Measurements from ENCODE around the gene TLK2. TPM values are rescaled to one million over a fixed set of nuclear protein-coding genes. Genes with fewer than 3 reads are reported as not detected.

The TLK2 gene
- polyA plus RNA-seq, 2 of the 4 experiments (the other 2 are of a cell fraction) = 30.4 to 68.7 TPM

GRCh38 chr17:62621223-62621622 is 142.6 kb downstream of the TLK2 start:
- TF ChIP-seq NPAS2 (CRISPR knock-in tag; IDR thresholded peaks at IDR 0.05; ENCODE audit: borderline replicate concordance) (no peak), POLR2A (IDR thresholded peaks at IDR 0.05; ENCODE audit: low read length) (no peak), TP53 (CRISPR knock-in tag; IDR thresholded peaks at IDR 0.05) (no peak), MYC (IDR thresholded peaks at IDR 0.05; ENCODE audit: borderline replicate concordance, low read length) (no peak), CBX8 (IDR thresholded peaks at IDR 0.05) (no peak), HOXB5 (CRISPR knock-in tag; IDR thresholded peaks at IDR 0.05) (no peak), ZC3H11A (IDR thresholded peaks at IDR 0.05) (no peak), SREBF2 (IDR thresholded peaks at IDR 0.05) (no peak), EHF (CRISPR knock-in tag; IDR thresholded peaks at IDR 0.05) (no peak), CBX2 (IDR thresholded peaks at IDR 0.05; ENCODE audit: borderline replicate concordance, low read depth) (no peak), TFCP2L1 (CRISPR knock-in tag; IDR thresholded peaks at IDR 0.05) (no peak), POLR2AphosphoS2 (conservative IDR thresholded peaks at IDR 0.05; ENCODE audit: low read length) (no peak), FOSL2 (IDR thresholded peaks at IDR 0.05) (no peak), FOSL2 (CRISPR knock-in tag; IDR thresholded peaks at IDR 0.05) (no peak), BCL3 (IDR thresholded peaks at IDR 0.05) (no peak), EHMT2 (IDR thresholded peaks at IDR 0.05; ENCODE audit: low read depth) (no peak), NR3C1 (IDR thresholded peaks at IDR 0.05) (no peak), FOXS1 (CRISPR knock-in tag; IDR thresholded peaks at IDR 0.05) (no peak), EP300 (IDR thresholded peaks at IDR 0.05) (no peak)
- DNase-seq (ENCODE audit: low read depth in 1 of 2, low spot score in 1 of 2) (no peak), ATAC-seq (no peak), FAIRE-seq (no peak)
- no peak overlapping the region for H3K27ac ChIP-seq
- no peak overlapping the region for H3K4me3 ChIP-seq
- no peak overlapping the region for H3K4me2 ChIP-seq
- no peaks in the 10 kb centered on the region for H3K9me3 ChIP-seq
- peaks cover 6% of the 10 kb centered on the region for H3K4me1 ChIP-seq
- CTCF ChIA-PET = interaction anchor here (1.2 kb wide), 2 partner anchors 27 to 58 kb away, joined by 5 to 6 read pairs; no protein-coding TSS in a partner anchor
- POLR2A ChIA-PET = no interaction called here
- 96% methylated on average over 11 of the region's 11 CpGs for WGBS (ENCODE audit: missing lambda C conversion rate)

GRCh38 chr17:62625184-62625869 is 146.7 kb downstream of the TLK2 start:
- no peaks in the 10 kb centered on the region for H3K9me3 ChIP-seq
- H3K4me1 ChIP-seq = peaks cover 26% of the 10 kb centered on the region
- DNase-seq (ENCODE audit: low read depth in 1 of 2, low spot score in 1 of 2) (no peak), FAIRE-seq (no peak), ATAC-seq (no peak)
- POLR2A ChIA-PET = no interaction called here
- TF ChIP-seq ZSCAN20 (CRISPR knock-in tag; IDR thresholded peaks at IDR 0.05) = no peak
- no peak for TF ChIP-seq JUN (IDR thresholded peaks at IDR 0.05)
- TF ChIP-seq MAZ (IDR thresholded peaks at IDR 0.05; ENCODE audit: borderline replicate concordance, low read depth, low read length) = no peak
- no peak for TF ChIP-seq MYC (IDR thresholded peaks at IDR 0.05; ENCODE audit: borderline replicate concordance, low read length)
- 94% methylated on average over 19 of the region's 19 CpGs for WGBS (ENCODE audit: missing lambda C conversion rate)
- no peak overlapping the region for H3K4me3 ChIP-seq
- CTCF ChIA-PET = interaction anchor here (0.5 to 1.4 kb wide), 2 partner anchors 30 to 32 kb away, joined by 3 to 4 read pairs; no protein-coding TSS in a partner anchor
- peak overlapping the region in 1 of 2 experiments; percentile 97; a peak in 4 of 6 replicates for H3K27ac ChIP-seq
- no peak overlapping the region for H3K4me2 ChIP-seq

GRCh38 chr17:62625870-62626200 is 147.2 kb downstream of the TLK2 start:
- WGBS (ENCODE audit: missing lambda C conversion rate) = 80% methylated on average over 4 of the region's 4 CpGs
- ATAC-seq = no peak
- H3K4me3 ChIP-seq = no peak overlapping the region
- CTCF ChIA-PET = interaction anchor here (0.5 to 1.4 kb wide), 2 partner anchors 30 to 32 kb away, joined by 3 to 4 read pairs; no protein-coding TSS in a partner anchor
- peaks cover 31% of the 10 kb centered on the region for H3K4me1 ChIP-seq
- DNase-seq (ENCODE audit: low read depth in 1 of 2, low spot score in 1 of 2) = no peak
- POLR2A ChIA-PET = no interaction called here
- FAIRE-seq = no peak
- H3K27ac ChIP-seq = peak overlapping the region; percentile 95 to 97
- TF ChIP-seq E2F6 (IDR thresholded peaks at IDR 0.05; ENCODE audit: borderline replicate concordance, low read depth) (no peak), RCOR1 (IDR thresholded peaks at IDR 0.05; ENCODE audit: low read depth, low read length) (no peak), CEBPB (IDR thresholded peaks at IDR 0.05) (peak in 1 of 2 experiments; percentile 37; a peak in 2 of 4 replicates), USF2 (IDR thresholded peaks at IDR 0.05) (no peak), JUN (IDR thresholded peaks at IDR 0.05) (no peak), ZNF302 (CRISPR knock-in tag; IDR thresholded peaks at IDR 0.05) (no peak)
- H3K4me2 ChIP-seq = peak overlapping the region; percentile 95
- H3K9me3 ChIP-seq = no peaks in the 10 kb centered on the region
